Stimulated activated effector memory CD8-positive, alpha-beta T cell treated with anti-CD3 and anti-CD28 coated beads, Interleukin-12 subunit alpha, Interleukin-12 subunit beta, amount 100 ng/mL, for 72 hours (primary cell): ENCODE results near the gene LRRC4C.

Source experiments
- ATAC-seq: fragments of 150-1000 bp; cut with Tn5 transposase; 2 replicates; pipeline ENCODE4 v1.10.0; 2021
- DNase-seq, 2 donors: peaks; one replicate each; pipeline ENCODE4 v3.0.0; 2021 to 2022; ENCODE audit warnings: low spot score in 2 of 2
- H3K27ac Mint-ChIP-seq: one replicate; pipeline ENCODE4 v1.8.0; 2022; ENCODE audit warnings: mild to moderate bottlenecking, mixed read lengths
- H3K36me3 Mint-ChIP-seq: one replicate; pipeline ENCODE4 v1.8.0; 2022; ENCODE audit warnings: mild to moderate bottlenecking, mixed read lengths
- H3K4me1 Mint-ChIP-seq: one replicate; pipeline ENCODE4 v1.8.0; 2022; ENCODE audit warnings: mixed read lengths
- H3K4me3 Mint-ChIP-seq: one replicate; pipeline ENCODE4 v1.8.0; 2022; ENCODE audit warnings: mild to moderate bottlenecking, mixed read lengths
- H3K9me3 Mint-ChIP-seq: one replicate; pipeline ENCODE4 v1.8.0; 2022; ENCODE audit warnings: mixed read lengths

The LRRC4C gene

DNA sequence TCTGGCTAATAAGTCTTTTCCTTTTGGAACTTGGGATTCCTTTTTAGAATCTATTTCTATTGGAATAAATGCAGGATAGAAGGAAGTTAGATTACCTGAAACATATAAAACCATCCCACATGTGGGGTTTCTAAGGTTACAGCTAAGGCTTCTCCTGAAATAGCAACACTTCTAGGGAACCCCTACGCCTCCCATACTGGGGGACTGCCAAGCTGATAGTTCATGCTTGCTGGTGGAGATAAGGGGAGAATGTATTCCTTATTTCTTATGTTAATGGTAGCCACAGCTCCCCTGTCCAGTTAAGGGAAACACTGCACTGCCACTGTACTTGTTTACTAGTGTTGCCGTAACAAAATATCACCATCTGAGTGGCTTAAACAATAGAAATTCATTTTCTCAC is 1189.6 kb downstream of the LRRC4C start:
- H3K4me3 Mint-ChIP-seq, result no peak overlapping the region
- peaks cover 21% of the 10 kb centered on the region for H3K9me3 Mint-ChIP-seq
- H3K27ac Mint-ChIP-seq, result no peak overlapping the region
- no peak for ATAC-seq
- no peak for DNase-seq
- H3K4me1 Mint-ChIP-seq, result no peaks in the 10 kb centered on the region
- no peaks in the 10 kb centered on the region for H3K36me3 Mint-ChIP-seq

DNA sequence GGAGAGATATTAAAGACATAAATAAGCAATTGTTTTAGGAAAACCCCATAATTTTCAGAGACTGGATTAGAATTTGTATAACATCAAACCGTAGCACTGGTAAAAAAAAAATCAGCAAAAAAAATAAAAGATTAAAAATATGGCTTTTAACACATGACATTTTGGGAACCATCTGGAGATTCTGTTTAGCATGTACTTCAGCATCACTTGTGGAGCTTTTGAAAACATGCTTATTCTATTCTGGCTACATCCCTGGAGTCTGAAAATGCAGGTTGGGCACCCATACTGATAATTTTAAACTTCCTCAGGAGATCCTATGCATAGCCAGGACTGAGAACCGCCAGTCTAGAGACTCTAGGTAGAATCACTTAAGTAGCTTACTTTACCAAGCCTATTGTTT is 1190.9 kb downstream of the LRRC4C start:
- no peak overlapping the region for H3K4me3 Mint-ChIP-seq
- H3K9me3 Mint-ChIP-seq, result peaks cover 21% of the 10 kb centered on the region
- no peak for DNase-seq
- no peak for ATAC-seq
- H3K27ac Mint-ChIP-seq, result no peak overlapping the region
- no peaks in the 10 kb centered on the region for H3K36me3 Mint-ChIP-seq
- H3K4me1 Mint-ChIP-seq, result no peaks in the 10 kb centered on the region

DNA sequence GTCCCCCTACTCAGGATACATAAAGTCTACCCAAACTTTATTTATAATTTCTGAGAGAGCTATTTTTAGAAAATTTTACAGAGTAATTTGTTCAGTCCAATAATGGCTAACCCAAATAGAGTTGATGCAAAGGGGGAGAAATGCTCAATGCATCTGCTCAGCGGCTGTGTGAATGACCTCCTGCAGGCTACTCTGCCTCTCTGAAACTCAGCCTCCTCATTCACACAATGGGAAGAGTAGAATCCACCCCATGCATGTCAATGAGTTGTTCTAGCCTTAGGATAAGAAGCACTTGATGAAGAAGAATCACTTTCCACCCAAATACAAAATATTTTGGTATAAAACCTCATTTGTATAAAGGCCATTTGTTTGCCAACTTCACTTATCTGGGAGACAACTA is 1204.0 kb downstream of the LRRC4C start:
- ATAC-seq (no peak), DNase-seq (no peak)
- Mint-ChIP-seq H3K4me3 (no peak overlapping the region), H3K36me3 (no peaks in the 10 kb centered on the region), H3K27ac (no peak overlapping the region), H3K9me3 (peaks cover 7% of the 10 kb centered on the region), H3K4me1 (no peaks in the 10 kb centered on the region)

DNA sequence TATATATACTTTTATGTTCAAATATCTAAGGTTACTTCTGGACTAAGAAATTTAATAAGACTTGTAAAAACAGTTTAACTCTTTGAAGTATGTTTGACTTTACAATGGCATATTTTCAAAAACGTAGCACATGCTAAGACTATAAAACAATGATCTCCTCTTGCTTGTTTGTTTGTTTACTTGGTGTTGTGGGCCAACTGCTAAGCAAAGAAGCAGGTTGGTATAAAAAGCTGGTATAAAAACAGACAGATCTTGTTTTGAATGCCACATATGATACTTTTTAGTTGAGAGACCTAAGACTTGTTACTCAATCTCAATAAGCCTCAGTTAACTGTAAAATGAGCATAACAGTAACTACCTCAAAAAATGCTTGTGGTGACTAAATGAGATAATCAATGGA is 1206.3 kb downstream of the LRRC4C start:
- no peaks in the 10 kb centered on the region for H3K4me1 Mint-ChIP-seq
- H3K9me3 Mint-ChIP-seq, result peaks cover 9% of the 10 kb centered on the region
- no peak overlapping the region for H3K4me3 Mint-ChIP-seq
- ATAC-seq (no peak), DNase-seq (no peak)
- no peak overlapping the region for H3K27ac Mint-ChIP-seq
- H3K36me3 Mint-ChIP-seq, result no peaks in the 10 kb centered on the region

DNA sequence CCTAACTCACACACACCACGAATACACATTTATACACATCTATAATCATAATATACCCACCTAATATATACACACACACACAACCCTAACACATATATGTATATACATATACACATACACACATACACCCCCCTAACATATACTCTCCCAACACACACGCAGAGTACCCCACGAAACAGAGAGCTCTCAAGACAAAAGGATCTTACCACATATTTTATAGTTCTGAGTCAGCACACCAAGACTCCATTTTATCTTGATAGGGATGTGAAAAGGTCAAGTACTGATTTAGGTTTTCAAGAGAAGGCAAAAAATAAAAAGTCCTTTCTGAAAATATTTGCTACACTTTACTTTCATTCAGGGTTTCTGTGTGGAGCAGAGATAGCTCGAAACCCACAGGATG is 1207.2 kb downstream of the LRRC4C start:
- Mint-ChIP-seq H3K9me3 (peaks cover 11% of the 10 kb centered on the region), H3K27ac (no peak overlapping the region), H3K4me1 (no peaks in the 10 kb centered on the region), H3K4me3 (no peak overlapping the region), H3K36me3 (no peaks in the 10 kb centered on the region)
- DNase-seq, result no peak
- no peak for ATAC-seq

DNA sequence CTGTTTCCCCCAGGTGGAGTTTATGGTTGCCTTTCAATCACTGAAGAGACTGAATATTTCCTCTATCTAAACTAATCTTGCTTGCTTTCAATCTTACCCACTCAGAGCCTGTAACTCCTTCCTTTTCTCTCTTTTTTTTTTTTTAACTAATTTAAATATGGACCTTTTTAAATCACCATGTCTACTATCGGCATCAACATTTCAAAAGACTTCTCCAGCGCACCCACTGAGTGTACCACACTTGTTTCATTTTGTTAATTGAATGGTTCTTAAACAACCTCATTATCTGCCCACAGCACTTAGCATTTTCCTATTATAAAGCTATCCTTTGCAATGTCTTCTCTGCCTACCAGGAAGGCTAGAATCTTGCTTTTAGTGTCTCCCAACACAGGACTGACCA is 1212.5 kb downstream of the LRRC4C start:
- DNase-seq (no peak), ATAC-seq (no peak)
- H3K4me1 Mint-ChIP-seq, result no peaks in the 10 kb centered on the region
- H3K27ac Mint-ChIP-seq, result no peak overlapping the region
- no peaks in the 10 kb centered on the region for H3K36me3 Mint-ChIP-seq
- no peak overlapping the region for H3K4me3 Mint-ChIP-seq
- H3K9me3 Mint-ChIP-seq, result peaks cover 4% of the 10 kb centered on the region

DNA sequence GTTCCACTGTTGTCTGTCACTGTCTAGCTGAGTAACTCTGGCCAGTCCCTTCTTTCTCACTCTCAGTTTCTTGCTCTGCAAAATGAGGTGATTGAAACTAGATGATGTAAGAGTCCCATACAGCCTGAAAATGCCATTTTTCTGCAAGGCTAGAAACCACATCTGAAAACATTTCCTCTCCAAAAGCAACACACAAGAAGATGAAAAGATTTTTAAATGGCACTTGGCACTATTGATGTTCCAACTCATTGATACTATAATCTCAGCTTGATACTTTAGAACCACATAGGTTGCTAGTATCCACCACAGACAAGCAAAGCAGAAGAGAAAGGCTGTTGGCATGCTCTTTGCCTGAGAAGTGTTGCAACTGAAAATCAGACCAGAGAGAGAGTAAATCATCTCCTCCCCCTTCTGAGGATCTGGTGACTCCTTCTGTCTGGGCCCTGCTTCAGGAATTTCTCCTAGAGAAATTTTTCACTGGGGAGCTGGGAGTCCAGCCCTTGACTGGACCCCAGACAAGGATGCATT is 1217.9 kb downstream of the LRRC4C start:
- no peak for ATAC-seq
- H3K4me1 Mint-ChIP-seq, result no peaks in the 10 kb centered on the region
- H3K27ac Mint-ChIP-seq, result no peak overlapping the region
- H3K36me3 Mint-ChIP-seq, result no peaks in the 10 kb centered on the region
- H3K9me3 Mint-ChIP-seq, result peaks cover 9% of the 10 kb centered on the region
- no peak overlapping the region for H3K4me3 Mint-ChIP-seq
- DNase-seq, result no peak

DNA sequence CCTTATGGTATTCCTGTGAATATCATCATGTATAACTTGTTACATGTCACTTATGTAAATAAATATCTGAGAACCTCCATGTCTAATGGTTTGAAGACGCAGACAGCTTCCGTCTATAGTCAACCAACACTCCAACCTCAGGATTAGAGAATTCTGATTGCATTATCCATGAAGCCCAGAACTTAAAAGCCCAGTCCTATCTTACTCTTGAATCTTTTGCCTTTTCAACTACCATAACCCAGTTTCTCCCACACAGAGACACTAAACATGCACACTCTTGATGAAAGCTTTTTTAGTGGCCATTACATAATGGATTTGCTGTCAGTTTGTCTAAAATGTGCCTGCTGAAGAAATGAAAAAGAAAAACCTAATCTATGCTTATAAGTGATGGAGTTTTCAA is 1219.2 kb downstream of the LRRC4C start:
- Mint-ChIP-seq H3K27ac (no peak overlapping the region), H3K9me3 (peaks cover 9% of the 10 kb centered on the region), H3K4me1 (no peaks in the 10 kb centered on the region), H3K4me3 (no peak overlapping the region), H3K36me3 (no peaks in the 10 kb centered on the region)
- no peak for DNase-seq
- no peak for ATAC-seq

DNA sequence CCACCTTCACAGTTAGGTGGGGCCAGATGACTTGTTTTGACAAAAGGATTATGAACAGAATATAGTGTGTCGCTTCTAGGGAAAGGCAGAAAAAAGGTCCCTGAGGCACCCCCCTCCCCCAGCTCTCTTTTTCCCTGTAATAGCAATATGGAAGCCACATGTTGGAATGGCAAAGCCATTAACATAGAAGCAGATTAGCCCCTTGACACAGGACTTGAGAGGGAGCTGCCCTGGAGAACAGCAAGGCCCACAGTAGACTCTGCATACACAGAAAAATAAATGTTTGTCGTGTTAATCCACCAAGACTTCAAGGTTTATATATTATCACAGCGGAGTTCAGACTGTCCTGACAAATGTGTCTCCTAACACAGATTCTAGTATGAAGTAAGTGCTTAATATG is 1222.9 kb downstream of the LRRC4C start:
- H3K27ac Mint-ChIP-seq, result no peak overlapping the region
- DNase-seq, result no peak
- H3K36me3 Mint-ChIP-seq, result no peaks in the 10 kb centered on the region
- H3K4me1 Mint-ChIP-seq, result no peaks in the 10 kb centered on the region
- no peak for ATAC-seq
- no peak overlapping the region for H3K4me3 Mint-ChIP-seq
- peaks cover 13% of the 10 kb centered on the region for H3K9me3 Mint-ChIP-seq

DNA sequence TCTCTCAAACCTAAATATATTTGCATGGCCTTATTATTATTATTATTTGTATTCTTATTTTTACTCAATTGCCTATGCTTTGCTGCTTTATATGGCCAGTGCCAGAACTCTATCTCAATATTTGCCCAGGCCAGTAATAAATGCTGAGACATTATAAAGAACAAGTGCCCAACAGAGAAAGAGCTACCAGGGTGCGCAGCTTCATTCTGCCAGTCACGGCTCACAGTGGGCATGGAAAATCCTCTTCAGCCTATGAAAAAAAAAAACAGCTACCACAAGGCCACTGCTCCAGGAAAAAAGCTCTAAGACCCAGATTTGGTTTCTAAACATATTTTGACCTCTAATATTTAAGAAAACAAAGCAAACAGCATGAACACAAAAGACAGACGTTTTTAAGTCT is 1223.6 kb downstream of the LRRC4C start:
- no peak overlapping the region for H3K27ac Mint-ChIP-seq
- no peaks in the 10 kb centered on the region for H3K4me1 Mint-ChIP-seq
- DNase-seq, result no peak
- no peak for ATAC-seq
- no peaks in the 10 kb centered on the region for H3K36me3 Mint-ChIP-seq
- H3K9me3 Mint-ChIP-seq, result peaks cover 13% of the 10 kb centered on the region
- H3K4me3 Mint-ChIP-seq, result no peak overlapping the region

DNA sequence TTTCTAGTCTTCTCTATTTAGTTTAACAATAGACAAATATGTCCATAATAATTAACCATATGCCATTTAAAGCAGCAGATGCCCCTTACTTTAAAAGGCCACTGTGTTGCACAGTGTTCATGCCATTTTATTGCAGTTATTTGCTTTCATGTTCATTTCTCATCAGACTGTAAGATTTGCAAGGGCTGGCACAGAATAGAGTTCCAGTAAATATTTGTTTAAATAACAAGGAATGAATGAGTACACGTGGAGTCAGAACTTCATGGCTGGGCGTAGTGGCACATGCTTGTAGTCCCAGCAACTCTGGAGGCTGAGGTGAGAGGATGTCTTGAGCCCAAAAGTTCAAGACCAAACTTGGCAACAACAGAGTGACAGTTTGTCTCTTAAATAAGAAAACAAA is 1228.6 kb downstream of the LRRC4C start:
- Mint-ChIP-seq H3K4me1 (no peaks in the 10 kb centered on the region), H3K36me3 (no peaks in the 10 kb centered on the region), H3K4me3 (no peak overlapping the region), H3K27ac (no peak overlapping the region), H3K9me3 (peaks cover 12% of the 10 kb centered on the region)
- no peak for ATAC-seq
- no peak for DNase-seq

DNA sequence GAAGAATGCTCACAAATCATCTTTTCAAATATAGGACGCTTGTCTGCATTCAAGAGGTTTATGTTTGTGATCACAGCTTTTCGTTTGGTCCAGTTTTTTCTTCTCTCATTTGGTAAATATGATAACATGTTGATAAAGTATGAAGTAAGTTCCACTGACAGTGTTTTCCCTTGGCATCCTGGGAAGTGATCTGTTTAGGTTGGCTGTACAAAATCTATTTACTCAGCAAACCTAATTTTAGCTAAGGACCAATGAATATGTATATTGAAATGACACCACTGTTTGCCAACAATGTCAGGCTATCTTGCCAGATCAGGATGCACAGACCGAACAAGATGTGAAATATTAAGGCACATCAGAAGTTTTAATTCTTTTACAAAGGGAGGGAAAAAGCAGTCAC is 1230.8 kb downstream of the LRRC4C start:
- peaks cover 15% of the 10 kb centered on the region for H3K9me3 Mint-ChIP-seq
- DNase-seq (no peak), ATAC-seq (no peak)
- no peaks in the 10 kb centered on the region for H3K36me3 Mint-ChIP-seq
- no peak overlapping the region for H3K4me3 Mint-ChIP-seq
- no peaks in the 10 kb centered on the region for H3K4me1 Mint-ChIP-seq
- no peak overlapping the region for H3K27ac Mint-ChIP-seq

DNA sequence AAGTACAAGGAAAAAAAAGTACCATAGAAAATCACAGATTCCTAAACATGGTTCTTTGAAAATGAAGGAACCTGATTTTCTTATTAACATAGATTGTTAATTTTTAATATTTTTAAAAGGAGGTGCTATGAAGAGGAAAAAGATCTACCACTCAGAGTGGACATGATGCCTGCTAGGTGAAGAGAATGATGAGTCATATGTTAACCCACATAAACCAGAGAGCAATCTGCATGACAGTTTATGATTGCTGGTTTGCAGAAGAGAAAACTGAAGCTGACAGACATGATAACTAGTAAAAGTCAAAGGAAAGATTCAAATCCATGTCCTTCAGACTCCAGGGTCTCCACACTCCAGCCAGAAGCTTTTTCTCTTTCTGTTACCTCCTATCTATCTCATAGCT is 1231.7 kb downstream of the LRRC4C start:
- no peak for ATAC-seq

DNA sequence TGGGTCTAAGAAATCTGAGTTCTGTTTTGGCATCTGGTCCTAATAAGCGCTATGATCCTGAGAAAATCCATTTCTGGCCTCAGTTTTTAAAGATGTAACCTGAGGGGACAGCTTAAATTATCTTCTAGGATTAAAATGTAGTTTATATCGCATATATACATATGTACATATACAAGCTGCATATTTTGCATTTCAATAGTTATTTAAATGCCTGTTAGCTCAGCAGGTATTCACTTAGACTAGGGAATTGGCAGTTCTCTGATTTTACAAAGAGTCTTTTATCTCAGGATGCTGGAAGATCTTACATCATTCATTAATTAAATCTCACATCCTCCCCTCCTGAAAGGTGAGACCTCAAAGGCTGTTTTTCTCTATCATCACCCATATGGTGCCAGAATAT is 1232.8 kb downstream of the LRRC4C start:
- no peaks in the 10 kb centered on the region for H3K36me3 Mint-ChIP-seq
- H3K4me3 Mint-ChIP-seq, result no peak overlapping the region
- DNase-seq, result no peak
- H3K9me3 Mint-ChIP-seq, result peaks cover 17% of the 10 kb centered on the region
- H3K4me1 Mint-ChIP-seq, result no peaks in the 10 kb centered on the region
- no peak for ATAC-seq
- no peak overlapping the region for H3K27ac Mint-ChIP-seq

More for the DNA sequence above, 1231.7 kb downstream of the LRRC4C start:
- no peak for DNase-seq
- Mint-ChIP-seq H3K27ac (no peak overlapping the region), H3K9me3 (peaks cover 12% of the 10 kb centered on the region), H3K4me3 (no peak overlapping the region), H3K4me1 (no peaks in the 10 kb centered on the region), H3K36me3 (no peaks in the 10 kb centered on the region)

DNA sequence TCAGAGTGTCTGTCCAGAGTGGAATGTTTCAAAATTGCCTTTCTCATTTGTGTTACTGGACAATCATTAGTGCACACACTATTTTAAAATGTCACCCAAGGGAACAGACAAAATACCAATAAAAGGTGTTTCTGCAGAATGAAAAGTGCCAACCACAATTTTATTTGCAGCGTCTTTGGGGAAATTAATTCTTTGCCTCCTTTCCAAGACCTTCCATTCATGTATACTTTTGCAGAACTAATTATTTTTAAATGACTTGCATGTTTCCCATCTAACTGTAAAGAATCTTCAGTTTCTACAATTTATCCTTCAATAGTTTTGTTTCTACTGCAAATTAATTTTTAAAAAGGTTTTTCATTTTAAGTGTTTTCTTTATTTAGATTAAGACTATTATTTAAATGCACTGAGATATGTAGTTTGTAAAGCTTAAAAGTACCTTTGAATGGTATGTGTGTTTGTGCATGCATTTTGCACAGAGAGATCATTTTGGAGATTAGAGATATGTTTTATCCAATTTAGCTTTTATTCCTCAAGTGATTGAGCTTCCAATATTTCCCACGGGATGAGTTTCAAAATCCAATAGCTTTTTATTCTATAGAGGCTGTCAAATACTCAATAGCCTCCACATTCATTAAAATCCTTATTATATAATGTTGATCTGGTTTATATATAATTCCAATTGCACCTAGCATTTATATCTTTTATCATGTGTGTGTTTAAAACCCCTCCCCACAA is 1235.7 kb downstream of the LRRC4C start:
- DNase-seq (no peak), ATAC-seq (no peak)
- Mint-ChIP-seq H3K9me3 (peaks cover 26% of the 10 kb centered on the region), H3K4me3 (no peak overlapping the region), H3K27ac (no peak overlapping the region), H3K36me3 (no peaks in the 10 kb centered on the region), H3K4me1 (no peaks in the 10 kb centered on the region)

DNA sequence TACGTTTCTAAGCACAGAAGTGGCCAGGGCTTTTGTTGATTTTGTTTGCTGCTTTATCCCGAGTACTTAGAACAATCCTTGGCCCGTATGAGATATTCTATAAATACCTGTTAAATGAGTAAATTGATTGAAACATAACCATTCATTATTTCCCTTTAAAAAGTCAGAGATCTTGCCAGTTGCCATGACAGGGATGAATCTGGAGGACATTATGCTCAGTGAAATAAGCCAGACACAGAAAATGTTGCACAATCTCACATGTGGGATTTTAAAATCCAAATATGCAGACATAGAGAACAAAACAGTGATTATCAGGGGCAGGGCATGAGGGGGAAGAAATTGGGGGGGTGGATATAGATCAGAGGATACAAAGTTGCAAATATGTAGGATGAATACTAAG is 1240.1 kb downstream of the LRRC4C start:
- Mint-ChIP-seq H3K4me1 (no peaks in the 10 kb centered on the region), H3K9me3 (peaks cover 30% of the 10 kb centered on the region), H3K4me3 (no peak overlapping the region), H3K36me3 (no peaks in the 10 kb centered on the region), H3K27ac (no peak overlapping the region)
- DNase-seq (no peak), ATAC-seq (no peak)

DNA sequence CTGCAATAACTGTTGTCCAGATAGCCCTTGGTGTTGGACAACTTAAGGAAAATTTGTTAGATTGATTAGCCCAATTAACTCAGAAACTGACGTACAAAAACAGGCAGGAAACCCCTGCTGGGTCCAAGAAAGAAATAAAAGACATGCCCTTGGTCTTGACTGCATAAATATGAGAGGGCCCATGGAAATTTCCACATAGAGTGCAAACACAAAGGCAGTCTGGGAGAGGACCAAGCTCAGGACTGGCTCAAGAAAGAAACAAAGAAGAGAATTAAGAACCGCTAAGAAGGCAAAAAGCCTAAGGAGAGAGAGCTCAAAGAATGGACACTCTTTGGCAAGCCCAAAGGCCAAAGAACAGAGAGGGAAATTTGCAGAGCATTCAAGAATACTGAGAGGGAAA is 1243.9 kb downstream of the LRRC4C start:
- H3K9me3 Mint-ChIP-seq, result peaks cover 23% of the 10 kb centered on the region
- no peaks in the 10 kb centered on the region for H3K4me1 Mint-ChIP-seq
- DNase-seq, result no peak
- no peak overlapping the region for H3K27ac Mint-ChIP-seq
- H3K36me3 Mint-ChIP-seq, result no peaks in the 10 kb centered on the region
- no peak overlapping the region for H3K4me3 Mint-ChIP-seq
- no peak for ATAC-seq
